ENCODE data around the gene ZNF446.
"Not testable (repeated sequence)": the region's sequence is repeated elsewhere in the genome, so short reads cannot be mapped to it uniquely, and the experiment has no call there.

ZNF446 gene

DNA sequence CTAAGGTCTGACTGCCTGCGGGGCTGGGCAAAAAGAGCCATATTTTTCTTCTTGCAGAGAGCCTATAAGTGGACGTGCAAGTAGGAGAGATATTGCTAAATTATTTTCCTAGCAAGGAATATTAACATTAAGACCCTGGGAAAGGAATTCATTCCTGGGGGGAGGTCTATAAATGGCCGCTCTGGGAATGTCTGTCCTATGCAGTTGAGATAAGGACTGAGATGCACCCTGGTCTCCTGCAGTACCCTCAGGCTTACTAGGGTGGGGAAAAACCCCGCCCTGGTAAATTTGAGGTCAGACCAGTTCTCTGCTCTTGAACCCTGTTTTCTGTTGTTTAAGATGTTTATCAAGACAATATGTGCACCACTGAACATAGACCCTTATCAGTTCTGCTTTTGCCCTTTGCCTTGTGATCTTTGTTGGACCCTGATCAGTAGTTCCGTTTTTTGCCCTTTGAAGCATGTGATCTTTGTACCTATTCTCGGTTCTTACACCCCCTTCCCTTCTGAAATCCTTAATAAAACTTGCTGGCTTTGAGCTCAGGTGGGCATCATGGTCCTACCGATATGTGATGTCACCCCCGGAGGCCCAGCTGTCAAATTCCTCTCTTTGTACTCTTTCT lies 31.6 kb downstream of the ZNF446 start:
- not testable (repeated sequence) for H3K27me3 ChIP-seq (ENCODE audit: control insufficient read depth, insufficient read depth, low read length); H3K4me1 ChIP-seq (ENCODE audit: control insufficient read depth, insufficient read depth, low read length); H3K9ac ChIP-seq (ENCODE audit: low read length); H3K27ac ChIP-seq (ENCODE audit: low read depth, low read length); H3K9me3 ChIP-seq (ENCODE audit: control insufficient read depth, insufficient read depth, low read depth, low read length); H3K4me3 ChIP-seq (ENCODE audit: low read depth, low read length); H3K36me3 ChIP-seq (ENCODE audit: control insufficient read depth, insufficient read depth, low read length)

GRCh38 chr19:58509731-58510083 lies 33.6 kb downstream of the ZNF446 start:
- Histone ChIP-seq H3K9me3 (ENCODE audit: control insufficient read depth, insufficient read depth, low read depth, low read length) (peaks cover 5% of the 10 kb centered on the region; the same call in 1 of the 2 replicates), H3K27ac (ENCODE audit: low read depth, low read length) (no peak overlapping the region), H3K27me3 (ENCODE audit: control insufficient read depth, insufficient read depth, low read length) (no peaks in the 10 kb centered on the region), H3K36me3 (ENCODE audit: control insufficient read depth, insufficient read depth, low read length) (no peaks in the 10 kb centered on the region; the same call in 1 of the 2 replicates), H3K9ac (ENCODE audit: low read length) (no peak overlapping the region), H3K4me3 (ENCODE audit: low read depth, low read length) (no peak overlapping the region), H3K4me1 (ENCODE audit: control insufficient read depth, insufficient read depth, low read length) (peaks cover 10% of the 10 kb centered on the region; the same call in 1 of the 2 replicates)

GRCh38 chr19:58510084-58510862 lies 34.1 kb downstream of the ZNF446 start:
- Histone ChIP-seq H3K36me3 (ENCODE audit: control insufficient read depth, insufficient read depth, low read length) (no peaks in the 10 kb centered on the region; the same call in 1 of the 2 replicates), H3K4me1 (ENCODE audit: control insufficient read depth, insufficient read depth, low read length) (peaks cover 13% of the 10 kb centered on the region), H3K9ac (ENCODE audit: low read length) (no peak overlapping the region), H3K27me3 (ENCODE audit: control insufficient read depth, insufficient read depth, low read length) (no peaks in the 10 kb centered on the region), H3K27ac (ENCODE audit: low read depth, low read length) (no peak overlapping the region), H3K9me3 (ENCODE audit: control insufficient read depth, insufficient read depth, low read depth, low read length) (peaks cover 5% of the 10 kb centered on the region; the same call in 1 of the 2 replicates), H3K4me3 (ENCODE audit: low read depth, low read length) (no peak overlapping the region)

- no peak within 1 kb of the TSS for H3K4me3 ChIP-seq (ENCODE audit: low read depth, low read length)
- peaks cover 5% of the 10 kb centered on the region; the same call in 1 of the 2 replicates for H3K9me3 ChIP-seq (ENCODE audit: control insufficient read depth, insufficient read depth, low read depth, low read length)
- H3K27me3 ChIP-seq (ENCODE audit: control insufficient read depth, insufficient read depth, low read length) = no peaks in the 10 kb centered on the region
- H3K9ac ChIP-seq (ENCODE audit: low read length) = no peak within 1 kb of the TSS
- H3K4me1 ChIP-seq (ENCODE audit: control insufficient read depth, insufficient read depth, low read length) = peaks cover 23% of the 10 kb centered on the region
- H3K36me3 ChIP-seq (ENCODE audit: control insufficient read depth, insufficient read depth, low read length) = peaks cover 6% of the 10 kb centered on the region
- H3K27ac ChIP-seq (ENCODE audit: low read depth, low read length) = no peak within 1 kb of the TSS
These were observed 35.4 kb downstream of the ZNF446 start, which contains the start of gene SLC27A5 for GRCh38 chr19:58511353-58512208. TSS of gene SLC27A5 (minus strand) at chr19:58511992. CDS start at chr19:58511955, 37 bp downstream.

DNA sequence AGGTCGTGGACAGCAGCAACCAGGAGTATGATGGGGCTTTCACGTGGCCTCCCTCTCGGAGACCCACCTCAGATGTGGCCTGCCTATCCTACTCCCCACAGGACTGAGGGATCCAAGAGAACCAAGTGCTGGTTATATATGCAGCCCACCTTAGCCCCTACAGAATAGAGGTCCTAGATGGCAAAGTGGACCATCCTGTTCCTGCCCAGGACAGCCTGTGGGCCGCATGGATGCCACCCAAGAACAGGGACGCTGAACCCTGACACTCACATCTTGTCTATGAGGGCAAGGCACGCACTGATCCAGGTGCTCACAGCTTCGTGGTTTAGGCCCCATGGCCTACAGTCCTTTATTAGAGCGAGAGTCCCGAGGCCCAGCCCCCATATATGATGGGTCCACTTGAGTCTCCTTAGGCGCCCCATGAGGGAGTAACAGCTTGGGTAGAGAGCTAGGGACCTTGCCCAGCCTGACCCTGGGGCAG lies 37.1 kb downstream of the ZNF446 start:
- Histone ChIP-seq H3K4me3 (ENCODE audit: low read depth, low read length) (no peak overlapping the region), H3K27me3 (ENCODE audit: control insufficient read depth, insufficient read depth, low read length) (no peaks in the 10 kb centered on the region), H3K27ac (ENCODE audit: low read depth, low read length) (peak overlapping the region; percentile 46; the same call in 1 of the 2 replicates), H3K9me3 (ENCODE audit: control insufficient read depth, insufficient read depth, low read depth, low read length) (0 out of 2 replicates have a peak, but pooled peaks cover 2% of the 10 kb centered on the region), H3K4me1 (ENCODE audit: control insufficient read depth, insufficient read depth, low read length) (peaks cover 25% of the 10 kb centered on the region), H3K9ac (ENCODE audit: low read length) (no peak overlapping the region), H3K36me3 (ENCODE audit: control insufficient read depth, insufficient read depth, low read length) (peaks cover 16% of the 10 kb centered on the region)

DNA sequence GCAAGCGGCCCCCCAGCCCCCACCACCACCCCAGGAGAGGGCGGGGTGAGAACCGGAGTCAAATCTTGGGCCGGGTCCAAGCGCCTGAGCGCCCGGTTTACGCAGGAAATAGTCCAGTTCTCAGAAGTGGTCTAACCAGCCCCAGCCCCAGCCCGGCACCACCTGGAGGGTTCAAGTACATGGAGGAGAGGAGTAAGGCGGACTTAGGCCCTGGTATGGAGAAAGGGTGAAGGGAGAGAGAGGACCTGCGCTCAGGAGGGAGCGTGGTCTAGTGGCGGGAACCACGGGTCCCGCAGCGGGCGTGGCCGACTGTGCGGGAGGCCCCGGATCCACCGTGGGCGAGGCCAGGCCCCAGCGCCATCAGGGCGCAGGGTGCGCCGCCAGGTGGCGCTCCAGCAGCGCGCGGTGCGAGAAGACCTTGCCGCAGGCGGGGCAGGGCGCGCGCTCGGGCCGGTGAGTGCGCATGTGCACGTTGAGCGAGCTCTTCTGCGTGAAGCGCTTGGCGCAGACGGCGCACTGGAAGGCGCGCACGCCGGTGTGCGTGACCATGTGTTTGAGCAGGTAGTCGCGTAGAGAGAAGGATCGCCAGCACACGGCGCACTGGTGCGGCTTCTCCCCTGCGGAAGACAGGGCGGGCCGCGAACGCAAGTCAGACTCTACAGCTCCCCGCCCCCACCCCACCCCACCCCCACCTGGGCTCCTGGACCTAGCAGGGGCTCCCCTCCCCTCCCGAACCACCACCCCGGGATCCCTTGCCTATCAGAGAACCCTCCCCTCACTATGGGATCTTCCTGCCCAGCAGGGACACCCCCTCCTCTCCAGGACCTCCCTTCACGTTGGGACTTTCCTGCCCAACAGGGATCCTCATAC lies 37.8 kb downstream of the ZNF446 start:
- Histone ChIP-seq H3K9me3 (ENCODE audit: control insufficient read depth, insufficient read depth, low read depth, low read length) (0 out of 2 replicates have a peak, but pooled peaks cover 2% of the 10 kb centered on the region), H3K36me3 (ENCODE audit: control insufficient read depth, insufficient read depth, low read length) (peaks cover 16% of the 10 kb centered on the region), H3K4me3 (ENCODE audit: low read depth, low read length) (peak overlapping the region; percentile 72), H3K27me3 (ENCODE audit: control insufficient read depth, insufficient read depth, low read length) (no peaks in the 10 kb centered on the region), H3K4me1 (ENCODE audit: control insufficient read depth, insufficient read depth, low read length) (peaks cover 31% of the 10 kb centered on the region), H3K27ac (ENCODE audit: low read depth, low read length) (peak overlapping the region; percentile 46; the same call in 1 of the 2 replicates), H3K9ac (ENCODE audit: low read length) (peak overlapping the region; percentile 80)

DNA sequence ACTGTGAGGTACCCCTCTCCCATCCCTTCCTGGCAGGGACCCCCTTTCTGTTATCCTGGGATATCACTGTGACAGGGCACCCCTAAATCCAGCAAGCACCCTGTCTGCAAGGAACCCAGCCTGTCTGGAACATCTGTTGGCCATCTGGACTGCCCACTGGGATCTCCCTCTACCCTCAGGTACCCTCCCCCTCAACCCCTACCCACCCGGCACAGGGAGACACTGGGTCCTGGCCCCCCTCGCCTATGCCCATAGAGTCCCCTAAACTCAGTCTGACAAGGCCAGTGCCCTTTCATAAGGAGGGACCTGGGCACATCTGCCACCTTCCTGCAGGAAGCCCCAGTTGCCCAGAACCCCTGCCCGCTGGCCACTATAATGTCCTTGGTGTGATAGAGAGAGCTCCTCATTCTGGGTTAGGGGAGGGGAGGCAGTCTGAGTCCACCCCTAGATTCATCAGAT lies 38.4 kb downstream of the ZNF446 start:
- Histone ChIP-seq H3K9me3 (ENCODE audit: control insufficient read depth, insufficient read depth, low read depth, low read length) (no peaks in the 10 kb centered on the region), H3K27me3 (ENCODE audit: control insufficient read depth, insufficient read depth, low read length) (no peaks in the 10 kb centered on the region), H3K27ac (ENCODE audit: low read depth, low read length) (no peak overlapping the region), H3K4me1 (ENCODE audit: control insufficient read depth, insufficient read depth, low read length) (peaks cover 31% of the 10 kb centered on the region), H3K4me3 (ENCODE audit: low read depth, low read length) (peak overlapping the region; percentile 72), H3K9ac (ENCODE audit: low read length) (peak overlapping the region; percentile 80), H3K36me3 (ENCODE audit: control insufficient read depth, insufficient read depth, low read length) (peaks cover 16% of the 10 kb centered on the region)

DNA sequence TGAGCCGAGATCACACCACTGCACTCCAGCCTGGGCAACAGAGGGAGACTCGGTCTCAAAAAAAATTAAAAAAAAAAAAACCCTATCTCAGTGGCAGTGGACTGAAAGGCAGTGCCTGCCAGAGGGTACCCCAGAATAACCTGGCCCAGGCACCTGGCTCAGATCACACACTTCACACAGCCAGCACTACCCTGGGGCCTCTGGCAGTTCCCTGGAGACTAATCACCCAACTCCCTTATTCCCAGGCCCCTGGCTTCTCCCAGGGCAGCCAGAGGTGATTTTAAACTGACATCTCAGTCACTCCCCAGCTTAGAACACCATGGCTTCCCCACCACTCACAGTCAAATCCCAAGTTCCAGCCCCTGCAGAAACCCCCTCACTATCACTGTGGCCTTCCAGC lies 39.1 kb downstream of the ZNF446 start:
- Histone ChIP-seq H3K36me3 (ENCODE audit: control insufficient read depth, insufficient read depth, low read length) (peaks cover 16% of the 10 kb centered on the region), H3K4me3 (ENCODE audit: low read depth, low read length) (peak overlapping the region; percentile 9; the same call in 1 of the 2 replicates), H3K4me1 (ENCODE audit: control insufficient read depth, insufficient read depth, low read length) (peaks cover 31% of the 10 kb centered on the region), H3K9me3 (ENCODE audit: control insufficient read depth, insufficient read depth, low read depth, low read length) (no peaks in the 10 kb centered on the region), H3K27me3 (ENCODE audit: control insufficient read depth, insufficient read depth, low read length) (no peaks in the 10 kb centered on the region), H3K27ac (ENCODE audit: low read depth, low read length) (no peak overlapping the region), H3K9ac (ENCODE audit: low read length) (no peak overlapping the region)

DNA sequence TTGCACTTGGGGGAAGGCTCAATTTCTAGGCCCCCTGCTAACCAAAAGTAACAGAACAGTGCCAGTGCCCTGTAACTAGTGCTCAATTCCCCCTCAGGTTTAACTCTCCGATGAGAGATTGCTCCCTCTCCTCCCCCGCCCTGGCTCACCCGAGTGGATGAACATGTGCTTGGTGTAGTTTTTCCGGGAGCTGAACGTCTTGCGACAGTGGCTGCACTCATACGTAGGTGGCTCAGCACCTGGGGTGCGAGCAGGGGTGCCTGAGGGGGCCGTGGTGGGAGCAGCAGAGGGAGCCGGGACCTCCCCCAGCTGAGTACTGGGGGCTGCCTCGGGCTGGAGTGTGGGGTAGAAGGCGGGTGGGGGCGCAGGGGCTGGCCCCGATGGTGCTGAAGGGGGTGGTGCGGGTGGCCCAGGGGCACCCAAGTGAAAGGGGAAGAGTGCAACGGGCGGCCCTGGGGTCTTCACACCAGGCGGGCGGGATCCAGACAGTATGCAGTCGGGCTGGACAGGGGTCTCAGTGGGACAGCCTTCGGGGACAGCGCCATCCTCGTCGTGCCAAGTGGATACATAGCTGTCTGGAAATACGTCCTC lies 40.2 kb downstream of the ZNF446 start:
- peaks cover 32% of the 10 kb centered on the region for H3K4me1 ChIP-seq (ENCODE audit: control insufficient read depth, insufficient read depth, low read length)

More for the DNA sequence above, 40.2 kb downstream of the ZNF446 start:
- no peak overlapping the region for H3K27ac ChIP-seq (ENCODE audit: low read depth, low read length)
- H3K36me3 ChIP-seq (ENCODE audit: control insufficient read depth, insufficient read depth, low read length) = peaks cover 16% of the 10 kb centered on the region
- no peaks in the 10 kb centered on the region for H3K27me3 ChIP-seq (ENCODE audit: control insufficient read depth, insufficient read depth, low read length)
- no peak overlapping the region for H3K4me3 ChIP-seq (ENCODE audit: low read depth, low read length)
- no peaks in the 10 kb centered on the region for H3K9me3 ChIP-seq (ENCODE audit: control insufficient read depth, insufficient read depth, low read depth, low read length)
- no peak overlapping the region for H3K9ac ChIP-seq (ENCODE audit: low read length)
